ENCODE data around the gene TMPRSS6.

TMPRSS6 gene

DNA sequence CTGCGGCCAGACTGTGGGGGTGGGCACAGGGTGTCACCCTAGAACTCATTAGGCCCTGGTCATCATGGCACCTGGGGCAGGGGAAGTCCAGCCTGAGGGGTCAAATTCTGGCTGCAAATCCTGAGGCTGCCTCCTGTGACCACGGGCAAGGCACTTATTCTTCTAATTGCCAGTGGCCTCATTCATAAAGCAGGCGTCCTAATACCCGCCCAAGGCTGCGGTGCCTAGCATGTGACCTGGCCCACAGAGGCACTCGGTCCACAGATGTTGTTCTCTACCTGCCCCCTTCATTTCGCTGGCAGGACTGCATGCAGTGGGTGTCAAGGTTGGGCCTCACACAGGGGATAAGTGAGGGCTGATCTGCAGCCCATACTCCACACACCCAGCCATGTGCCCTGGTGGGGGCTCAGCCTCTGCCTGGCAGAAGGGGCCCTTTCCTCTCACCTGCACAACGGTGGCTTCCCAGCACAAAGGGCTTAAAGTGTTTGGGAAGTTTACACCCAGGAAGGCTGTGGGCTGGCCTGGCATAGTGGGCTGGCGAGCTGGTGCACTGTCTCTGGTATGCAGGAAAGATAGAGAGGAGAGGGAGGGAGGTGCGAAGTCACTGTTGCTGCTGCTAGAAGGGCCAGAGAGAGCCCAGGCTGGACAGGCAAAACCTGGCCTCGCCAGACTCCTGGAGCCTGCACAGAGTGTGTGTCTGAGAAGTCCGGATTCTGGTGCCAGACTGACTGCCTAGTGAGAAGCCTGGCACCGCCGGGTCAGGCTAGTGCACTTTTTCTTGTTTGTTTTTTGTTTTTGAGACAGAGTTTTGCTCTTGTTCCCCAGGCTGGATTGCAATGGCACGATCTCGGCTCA, 86.8 kb downstream of the TMPRSS6 start:
- DNase-seq (ENCODE audit: low read depth, low spot score), result no peak
- H3K4me3 ChIP-seq (ENCODE audit: low read depth, low read length), result no peak overlapping the region
- in situ Hi-C loops (cut with HindIII; ENCODE audit: low sequenced_read_pairs), result no loop called here
- TF ChIP-seq, protein P1, sequence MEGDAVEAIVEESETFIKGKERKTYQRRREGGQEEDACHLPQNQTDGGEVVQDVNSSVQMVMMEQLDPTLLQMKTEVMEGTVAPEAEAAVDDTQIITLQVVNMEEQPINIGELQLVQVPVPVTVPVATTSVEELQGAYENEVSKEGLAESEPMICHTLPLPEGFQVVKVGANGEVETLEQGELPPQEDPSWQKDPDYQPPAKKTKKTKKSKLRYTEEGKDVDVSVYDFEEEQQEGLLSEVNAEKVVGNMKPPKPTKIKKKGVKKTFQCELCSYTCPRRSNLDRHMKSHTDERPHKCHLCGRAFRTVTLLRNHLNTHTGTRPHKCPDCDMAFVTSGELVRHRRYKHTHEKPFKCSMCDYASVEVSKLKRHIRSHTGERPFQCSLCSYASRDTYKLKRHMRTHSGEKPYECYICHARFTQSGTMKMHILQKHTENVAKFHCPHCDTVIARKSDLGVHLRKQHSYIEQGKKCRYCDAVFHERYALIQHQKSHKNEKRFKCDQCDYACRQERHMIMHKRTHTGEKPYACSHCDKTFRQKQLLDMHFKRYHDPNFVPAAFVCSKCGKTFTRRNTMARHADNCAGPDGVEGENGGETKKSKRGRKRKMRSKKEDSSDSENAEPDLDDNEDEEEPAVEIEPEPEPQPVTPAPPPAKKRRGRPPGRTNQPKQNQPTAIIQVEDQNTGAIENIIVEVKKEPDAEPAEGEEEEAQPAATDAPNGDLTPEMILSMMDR (IDR thresholded peaks at IDR 0.05; ENCODE audit: low read depth, low read length), result no peak

DNA sequence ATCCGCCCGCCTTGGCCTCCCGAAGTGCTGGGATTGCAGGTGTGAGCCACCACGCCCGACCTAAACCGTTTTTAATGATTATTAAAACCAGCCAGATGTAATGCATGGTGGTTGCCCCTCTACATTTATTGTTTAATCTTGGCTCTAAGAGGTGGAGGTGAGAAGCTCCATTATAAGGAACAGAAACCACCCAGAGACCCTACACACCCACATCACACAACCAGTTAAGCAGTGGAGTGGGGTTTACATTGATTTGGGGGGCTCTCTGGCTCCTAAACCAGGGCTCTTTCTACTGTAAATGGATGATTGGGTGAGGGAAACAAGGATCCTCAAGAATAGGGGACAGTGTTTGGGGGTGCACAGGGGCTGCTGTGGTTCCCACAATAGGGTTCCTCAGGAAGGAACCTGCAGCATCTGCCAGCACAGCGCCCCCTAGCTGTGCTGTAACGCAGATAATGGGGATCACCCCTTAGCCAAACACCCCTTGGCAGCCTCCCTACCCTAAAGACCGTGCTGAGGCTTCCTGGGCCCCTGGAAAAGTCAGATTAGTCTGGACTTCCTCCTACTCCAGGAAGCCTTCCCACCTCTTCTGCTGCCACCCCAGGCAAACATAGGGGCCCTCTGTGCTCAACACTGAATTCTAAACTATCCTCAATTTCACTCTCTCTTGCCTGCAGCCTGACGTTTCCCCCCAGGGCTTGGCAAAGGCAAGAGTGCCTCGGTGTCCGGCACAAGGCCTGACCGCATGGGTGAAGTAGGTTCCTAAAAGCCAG, 87.6 kb downstream of the TMPRSS6 start:
- H3K4me3 ChIP-seq (ENCODE audit: low read depth, low read length), result no peak overlapping the region

DNA sequence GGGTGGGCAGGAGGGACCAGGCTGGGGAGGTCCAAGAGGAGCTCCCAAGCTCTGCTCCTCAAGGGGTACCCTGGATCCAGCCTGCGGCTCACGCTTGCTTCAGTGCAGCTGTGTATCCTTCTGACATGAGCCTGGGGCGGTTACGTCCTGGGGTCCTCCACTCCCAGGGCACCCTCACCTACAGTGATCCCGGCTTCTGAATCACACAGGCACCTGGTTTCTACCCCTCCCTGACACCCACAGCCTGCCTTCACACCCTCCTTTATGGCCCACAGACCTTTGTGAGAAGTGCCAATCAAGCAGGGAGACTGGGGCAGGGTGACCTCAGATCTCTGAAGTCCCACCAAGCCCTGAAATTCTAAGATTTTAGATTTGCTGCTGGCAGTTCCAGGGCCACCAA, 88.5 kb downstream of the TMPRSS6 start:
- in situ Hi-C loops (cut with HindIII; ENCODE audit: low sequenced_read_pairs), result no loop called here
- no peak for DNase-seq (ENCODE audit: low read depth, low spot score)
- no peak overlapping the region for H3K4me3 ChIP-seq (ENCODE audit: low read depth, low read length)
- TF ChIP-seq, protein P1 (IDR thresholded peaks at IDR 0.05; ENCODE audit: low read depth, low read length), result no peak

More for the DNA sequence above, 87.6 kb downstream of the TMPRSS6 start:
- TF ChIP-seq, protein P1 (IDR thresholded peaks at IDR 0.05; ENCODE audit: low read depth, low read length), result peak; percentile 83
- in situ Hi-C loops (cut with HindIII; ENCODE audit: low sequenced_read_pairs), result no loop called here
- DNase-seq (ENCODE audit: low read depth, low spot score), result peak; percentile 18

DNA sequence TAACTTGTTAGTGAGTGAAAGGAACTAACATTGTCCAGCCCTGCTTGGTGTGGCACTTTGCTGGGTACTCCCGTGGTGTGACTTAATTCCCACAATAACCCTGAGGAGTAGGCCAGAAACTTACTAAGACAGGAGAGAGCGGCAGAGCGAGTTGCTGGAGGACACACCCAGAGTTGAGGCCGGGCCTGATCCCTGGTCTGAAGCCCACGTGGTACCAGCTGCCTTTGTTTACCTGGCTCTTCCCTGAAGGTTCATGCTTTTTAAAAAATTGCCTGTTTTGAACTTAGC, 89.4 kb downstream of the TMPRSS6 start:
- peak; percentile 50 for DNase-seq (ENCODE audit: low read depth, low spot score)
- in situ Hi-C loops (cut with HindIII; ENCODE audit: low sequenced_read_pairs), result no loop called here
- H3K4me3 ChIP-seq (ENCODE audit: low read depth, low read length), result peak overlapping the region; percentile 84
- TF ChIP-seq, protein P1 (IDR thresholded peaks at IDR 0.05; ENCODE audit: low read depth, low read length), result no peak

DNA sequence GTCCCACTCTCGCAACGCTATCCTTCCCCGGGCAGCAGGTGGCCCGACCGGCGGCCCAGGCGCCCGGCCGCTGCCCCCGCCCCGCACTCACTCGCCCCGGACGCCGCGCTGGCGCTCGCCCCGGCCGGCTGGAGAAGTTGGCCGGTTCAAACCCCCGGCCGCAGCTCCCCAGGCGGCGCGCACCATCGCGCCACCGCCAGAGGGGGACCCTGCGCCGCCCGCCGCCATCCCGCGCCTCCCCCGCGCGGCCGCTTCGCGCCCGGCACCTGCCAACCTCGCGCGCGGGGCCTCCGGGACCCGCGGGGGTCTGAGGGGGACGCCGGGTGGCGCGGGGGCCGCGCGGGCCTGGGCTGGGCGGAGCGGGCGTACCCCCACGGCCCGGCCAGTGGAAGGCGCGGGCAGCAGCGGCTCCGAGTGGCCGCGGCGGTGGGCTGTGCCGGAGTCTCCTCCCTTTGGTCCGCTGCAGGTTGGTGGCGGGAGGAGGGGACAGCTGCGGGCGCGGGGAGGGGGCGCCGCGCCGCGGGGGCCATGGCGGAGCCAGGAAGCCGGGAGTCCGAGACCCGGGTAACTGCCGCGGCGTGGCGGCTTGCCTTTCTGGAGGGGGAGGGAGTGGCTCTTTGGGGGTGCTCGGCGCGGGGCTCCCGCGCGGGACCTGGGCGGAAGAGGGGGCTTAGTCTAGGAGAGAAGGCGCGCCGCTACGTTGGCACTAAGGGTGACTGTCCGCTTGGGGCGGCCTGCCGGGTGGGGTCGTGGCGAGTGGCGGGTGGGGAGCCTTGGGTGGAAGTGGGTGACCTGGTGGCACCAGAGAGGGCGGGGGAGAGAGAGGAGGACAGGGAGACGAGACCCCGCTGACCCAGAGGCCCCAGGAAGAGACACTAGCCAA, 90.0 kb downstream of the TMPRSS6 start, which contains the start of the genes MPST and TST:
MPST (plus strand) TSS at position 434 of the 883 bp plus-strand sequence; CDS start at position 529, 95 bp downstream.
TST (minus strand) TSS at position 139 of the 883 bp plus-strand sequence. CDS start 715 bp downstream, outside the sequence.
- in situ Hi-C loops (cut with HindIII; ENCODE audit: low sequenced_read_pairs), result no loop called here

More for the DNA sequence above, 90.0 kb downstream of the TMPRSS6 start, which contains the start of the genes MPST and TST:
- DNase-seq (ENCODE audit: low read depth, low spot score), result peak; percentile 64
- H3K4me3 ChIP-seq (ENCODE audit: low read depth, low read length), result peak within 1 kb of the TSS; percentile 84
- TF ChIP-seq, protein P1 (IDR thresholded peaks at IDR 0.05; ENCODE audit: low read depth, low read length), result no peak
